ENCODE measurements around the gene ORC3.

The ORC3 gene

GRCh38 chr6:87589693-87590416, at the start of gene ORC3, which contains the start of gene RARS2:
Gene ORC3 (plus strand): TSS chr6:87590135. CDS start chr6:87590169, 34 bp downstream.
Gene RARS2 (minus strand): TSS chr6:87589987. CDS start chr6:87589957, 30 bp downstream.
- peak; percentile 92 for DNase-seq (ENCODE audit: low read depth)

- no peak for DNase-seq (ENCODE audit: low read depth)
Observed at GRCh38 chr6:87540539-87540938, 49.4 kb upstream of the ORC3 start.

- no peak for DNase-seq (ENCODE audit: low read depth)
Observed at GRCh38 chr6:87541041-87541440, 48.9 kb upstream of the ORC3 start.

GRCh38 chr6:87541744-87542143, 48.2 kb upstream of the ORC3 start:
- no peak for DNase-seq (ENCODE audit: low read depth)

GRCh38 chr6:87543696-87544473, 46.0 kb upstream of the ORC3 start:
- no peak for DNase-seq (ENCODE audit: low read depth)

GRCh38 chr6:87544474-87544735, 45.5 kb upstream of the ORC3 start:
- DNase-seq (ENCODE audit: low read depth) = no peak

GRCh38 chr6:87551799-87552198, 38.1 kb upstream of the ORC3 start:
- no peak for DNase-seq (ENCODE audit: low read depth)

GRCh38 chr6:87553159-87553765, 36.7 kb upstream of the ORC3 start:
- no peak for DNase-seq (ENCODE audit: low read depth)

- DNase-seq (ENCODE audit: low read depth) = no peak
Observed at GRCh38 chr6:87555506-87555905, 34.4 kb upstream of the ORC3 start.

GRCh38 chr6:87558446-87558845, 31.5 kb upstream of the ORC3 start:
- no peak for DNase-seq (ENCODE audit: low read depth)

- DNase-seq (ENCODE audit: low read depth) = no peak
Observed at GRCh38 chr6:87561017-87561416, 28.9 kb upstream of the ORC3 start.

- no peak for DNase-seq (ENCODE audit: low read depth)
Observed at GRCh38 chr6:87572021-87572420, 17.9 kb upstream of the ORC3 start.

- DNase-seq (ENCODE audit: low read depth) = no peak
Observed at GRCh38 chr6:87572883-87573282, 17.1 kb upstream of the ORC3 start.

GRCh38 chr6:87573307-87574024, 16.5 kb upstream of the ORC3 start:
- DNase-seq (ENCODE audit: low read depth) = no peak

GRCh38 chr6:87574237-87574804, 15.6 kb upstream of the ORC3 start:
- DNase-seq (ENCODE audit: low read depth) = no peak

- no peak for DNase-seq (ENCODE audit: low read depth)
Observed at GRCh38 chr6:87575423-87575822, 14.5 kb upstream of the ORC3 start.

GRCh38 chr6:87583822-87584221, 6.1 kb upstream of the ORC3 start:
- DNase-seq (ENCODE audit: low read depth) = no peak

GRCh38 chr6:87586371-87587077, 3.4 kb upstream of the ORC3 start:
- no peak for DNase-seq (ENCODE audit: low read depth)

- DNase-seq (ENCODE audit: low read depth) = no peak
Observed at GRCh38 chr6:87588756-87589407, 1.1 kb upstream of the ORC3 start.

- DNase-seq (ENCODE audit: low read depth) = no peak
Observed at GRCh38 chr6:87590417-87590880, 514 bp downstream of the ORC3 start.

- DNase-seq (ENCODE audit: low read depth) = no peak
Observed at GRCh38 chr6:87590990-87591389, 1.1 kb downstream of the ORC3 start.
